WERI-Rb-1 (cell line): ENCODE measurements around the gene CTDSPL.

ENCODE experiments used
- DNase-seq: peaks from one replicate; pipeline ENCODE4 v3.0.0-alpha.2; 2020
- H3K27ac ChIP-seq: fragments of 250-450 bp; sonication (Bioruptor Pico); 2 replicates; pipeline ENCODE4 v1.5.1; 2020; ENCODE audit warnings: mild to moderate bottlenecking, moderate library complexity
- H3K27me3 ChIP-seq: fragments of 250-450 bp; sonication (Bioruptor Pico); 2 replicates; pipeline ENCODE4 v1.5.1; 2021; ENCODE audit warnings: mild to moderate bottlenecking, low read depth, moderate library complexity; ENCODE audit not compliant: insufficient read depth, severe bottlenecking
- H3K36me3 ChIP-seq: fragments of 250-450 bp; sonication (Bioruptor Pico); 2 replicates; pipeline ENCODE4 v1.5.1; 2020; ENCODE audit warnings: mild to moderate bottlenecking, moderate library complexity
- H3K4me3 ChIP-seq: 2 replicates; pipeline ENCODE4 v1.5.1; 2011; ENCODE audit warnings: low read depth, mild to moderate bottlenecking, control low read depth, low read length
- H3K9me3 ChIP-seq: fragments of 250-450 bp; sonication (Bioruptor Pico); 2 replicates; pipeline ENCODE4 v1.5.1; 2021; ENCODE audit warnings: mild to moderate bottlenecking, moderate library complexity; ENCODE audit not compliant: severe bottlenecking
- CTCF ChIP-seq: IDR thresholded peaks from 2 replicates; pipeline ENCODE4 v1.5.1; 2011; ENCODE audit warnings: low read depth, mild to moderate bottlenecking, control low read depth, inconsistent platforms, low read length

The CTDSPL gene

DNA sequence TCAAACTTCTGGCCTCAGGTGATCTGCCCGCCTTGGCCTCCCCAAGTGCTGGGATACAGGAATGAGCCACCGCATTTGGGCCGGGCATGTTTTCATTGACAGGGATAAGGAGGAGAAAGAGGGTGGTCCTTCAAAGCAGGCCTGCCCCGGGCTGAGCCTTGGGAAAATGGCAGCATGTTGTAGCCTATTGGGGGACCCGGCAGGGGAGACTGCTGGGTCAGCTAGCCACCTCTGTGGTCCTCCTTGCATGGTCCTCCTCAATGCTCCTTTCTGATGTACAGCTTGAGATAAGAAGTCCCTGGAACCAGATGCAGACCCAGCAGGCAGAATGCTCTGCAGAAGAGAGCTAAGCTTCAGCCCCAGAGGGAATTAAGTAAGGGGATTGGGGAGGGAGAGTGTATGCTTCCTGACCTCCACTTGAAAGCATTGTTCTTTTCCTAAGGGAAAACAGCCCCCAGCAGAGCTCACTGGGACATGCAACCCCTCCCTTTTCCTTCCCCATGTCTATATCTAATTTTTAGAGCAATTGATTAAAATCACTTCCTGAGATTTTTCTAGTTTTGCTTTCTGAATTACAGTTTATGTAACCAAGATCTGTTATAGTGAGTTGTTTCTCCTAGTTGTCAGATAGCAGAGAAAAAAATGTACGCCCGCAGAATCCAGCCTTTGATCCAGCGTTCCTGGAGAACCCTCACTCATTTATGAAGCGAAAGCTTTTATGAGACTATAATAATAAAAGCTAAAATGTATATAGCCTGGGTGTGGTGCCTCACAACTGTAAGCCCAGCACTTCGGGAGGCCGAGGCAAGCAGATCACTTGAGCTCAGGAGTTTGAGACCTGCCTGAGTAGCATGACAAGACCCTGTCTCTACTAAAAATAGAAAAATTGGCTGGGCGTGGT, 80.2 kb downstream of the CTDSPL start:
- H3K27ac ChIP-seq, result no peak overlapping the region; the same call in 1 of the 2 replicates
- no peak overlapping the region for H3K4me3 ChIP-seq
- no peak for TF ChIP-seq CTCF
- H3K36me3 ChIP-seq, result no peaks in the 10 kb centered on the region; the same call in 1 of the 2 replicates
- no peaks in the 10 kb centered on the region for H3K9me3 ChIP-seq
- DNase-seq, result peak; percentile 41
- no peaks in the 10 kb centered on the region for H3K27me3 ChIP-seq

DNA sequence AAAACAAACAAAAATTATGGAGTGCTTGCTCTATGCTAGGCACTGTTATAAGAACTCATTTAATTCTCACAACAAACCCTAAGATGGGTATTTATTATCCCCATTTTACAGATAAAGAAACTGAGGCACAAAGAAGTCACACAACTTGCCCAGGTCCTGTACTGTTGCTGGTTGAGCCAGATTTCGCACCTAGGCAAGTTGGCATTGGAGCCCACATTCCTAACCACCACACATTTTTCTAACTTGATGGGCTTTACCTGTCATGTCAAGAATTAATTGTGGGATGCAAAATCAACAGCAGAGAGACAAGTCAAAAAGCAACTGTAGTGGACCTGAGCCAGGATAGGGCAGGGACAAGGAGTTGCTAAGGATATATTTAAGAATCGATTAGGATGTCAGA, 81.0 kb downstream of the CTDSPL start:
- Histone ChIP-seq H3K4me3 (no peak overlapping the region), H3K27ac (no peak overlapping the region), H3K36me3 (no peaks in the 10 kb centered on the region; the same call in 1 of the 2 replicates), H3K27me3 (no peaks in the 10 kb centered on the region), H3K9me3 (no peaks in the 10 kb centered on the region)
- DNase-seq, result no peak
- no peak for TF ChIP-seq CTCF

GRCh38 chr3:37943126-37943525, 81.4 kb downstream of the CTDSPL start:
- H3K9me3 ChIP-seq, result no peaks in the 10 kb centered on the region
- no peaks in the 10 kb centered on the region for H3K36me3 ChIP-seq
- no peak for TF ChIP-seq CTCF
- H3K27ac ChIP-seq, result no peak overlapping the region
- no peak for DNase-seq
- H3K4me3 ChIP-seq, result no peak overlapping the region
- no peaks in the 10 kb centered on the region for H3K27me3 ChIP-seq

GRCh38 chr3:37943631-37944314, 82.1 kb downstream of the CTDSPL start:
- Histone ChIP-seq H3K36me3 (no peaks in the 10 kb centered on the region), H3K4me3 (no peak overlapping the region), H3K27ac (no peak overlapping the region), H3K27me3 (no peaks in the 10 kb centered on the region), H3K9me3 (no peaks in the 10 kb centered on the region)
- no peak for DNase-seq
- no peak for TF ChIP-seq CTCF

DNA sequence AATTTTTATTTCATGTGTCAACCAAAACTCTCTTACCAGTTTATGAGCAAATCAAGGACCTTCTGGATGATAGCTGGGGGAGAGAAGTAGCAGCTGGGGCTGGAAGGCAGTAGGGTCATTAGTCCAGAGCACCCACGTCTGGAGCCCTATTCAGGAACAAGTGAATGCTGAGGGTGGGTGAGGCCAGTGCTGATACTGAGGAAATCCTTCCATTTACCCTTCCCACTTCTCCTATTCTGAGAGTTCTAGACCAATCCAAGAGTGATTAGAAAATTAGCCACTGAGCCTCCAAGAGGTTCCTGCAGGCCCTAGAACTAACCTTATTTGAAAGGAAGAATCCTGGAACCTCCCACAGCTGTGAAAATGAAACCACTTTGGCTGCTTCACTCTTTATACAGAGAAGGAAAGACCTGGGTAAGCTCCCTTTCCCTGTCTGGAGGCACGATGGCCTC, 82.7 kb downstream of the CTDSPL start:
- no peak for TF ChIP-seq CTCF
- Histone ChIP-seq H3K36me3 (no peaks in the 10 kb centered on the region), H3K27ac (no peak overlapping the region), H3K4me3 (no peak overlapping the region), H3K27me3 (no peaks in the 10 kb centered on the region), H3K9me3 (no peaks in the 10 kb centered on the region)
- DNase-seq, result no peak
